HepG2 (cell line): ENCODE results near the gene THRSP. TPM values are rescaled to one million over a fixed set of nuclear protein-coding genes. Genes with fewer than 3 reads are reported as not detected.
A peak's percentile ranks its signal among the peaks of the same experiment; 100 is the strongest.

Experiments used
- CREB1 ChIP-seq, 2 experiments: fragments of 450-650 bp in 1 of 2; IDR thresholded peaks; 2 replicates each; pipeline ENCODE4 v1.6.1; 2016 to 2017; ENCODE audit warnings: control low read depth in 1 of 2, mild to moderate bottlenecking in 1 of 2, missing compliant biosample characterization in 1 of 2, missing genetic modification characterization in 1 of 2
- HMG20B ChIP-seq: conservative IDR thresholded peaks from 2 replicates; pipeline ENCODE4 v1.6.1; 2016; ENCODE audit warnings: missing genetic modification reagents, missing compliant biosample characterization
- IRF2 ChIP-seq: IDR thresholded peaks from 2 replicates; pipeline ENCODE4 v1.6.1; 2018; ENCODE audit warnings: missing genetic modification reagents, missing compliant biosample characterization
- NR2C2 ChIP-seq: sonication (generic); formaldehyde crosslinking; IDR thresholded peaks from 2 replicates; pipeline ENCODE4 v1.4.0; 2020; ENCODE audit warnings: missing genetic modification reagents, mild to moderate bottlenecking, moderate library complexity, borderline replicate concordance
- POGZ ChIP-seq: sonication (generic); formaldehyde crosslinking; IDR thresholded peaks from 2 replicates; pipeline ENCODE4 v1.4.0; 2020; ENCODE audit warnings: mild to moderate bottlenecking, missing genetic modification reagents
- SAFB2 ChIP-seq: sonication (generic); formaldehyde crosslinking; IDR thresholded peaks from 2 replicates; pipeline ENCODE4 v1.5.1; 2020; ENCODE audit warnings: missing genetic modification reagents, low read depth, mild to moderate bottlenecking, borderline replicate concordance
- SETDB1 ChIP-seq: sonication (generic); formaldehyde crosslinking; IDR thresholded peaks from 2 replicates; pipeline ENCODE4 v1.5.1; 2020; ENCODE audit warnings: missing genetic modification reagents, mild to moderate bottlenecking, borderline replicate concordance
- THYN1 ChIP-seq: sonication (generic); formaldehyde crosslinking; IDR thresholded peaks from 2 replicates; pipeline ENCODE4 v1.8.1; 2023; ENCODE audit warnings: low read depth, mild to moderate bottlenecking, moderate library complexity, missing genetic modification reagents, borderline replicate concordance
- polyA plus RNA-seq, 8 experiments: library from polyadenylated mRNA; depleted of rRNA in 3 of 8; stranded (reverse) in 7 of 8; unstranded in 1 of 8; fragments of >200 nt; fragmentation: Illumina TruSeq in 4 of 8; extraction: Trizol in 4 of 8; gene quantifications; 2 replicates each; pipeline versions ENCODE4 v1.2.1 to v1.2.3, GENCODE V29; 2011 to 2016; ENCODE audit warnings: low read depth in 4 of 8, missing spikeins in 1 of 8, mixed read lengths in 1 of 8; ENCODE audit not compliant: insufficient read depth in 1 of 8
- total RNA-seq, 5 experiments: library from RNA; depleted of rRNA; stranded (reverse); fragments of >200 nt; fragmentation: Illumina TruSeq; extraction: Trizol; gene quantifications; 2 replicates each; pipeline ENCODE4 v1.2.3, GENCODE V29; 2016; ENCODE audit warnings: low read depth in 1 of 5
- TF ChIP-seq, protein P1 (sequence below): sonication (generic); formaldehyde crosslinking; IDR thresholded peaks from one replicate; pipeline ENCODE4 v1.5.1; 2020; ENCODE audit warnings: mild to moderate bottlenecking, missing genetic modification reagents; ENCODE audit errors: not compliant biosample characterization
- TF ChIP-seq, protein P2 (sequence below), 2 experiments: sonication (generic) in 1 of 2; formaldehyde crosslinking in 1 of 2; IDR thresholded peaks; 2 replicates each; pipeline versions ENCODE4 v1.4.0 to v1.6.1; 2018 to 2020; ENCODE audit warnings: missing genetic modification reagents in 2 of 2, borderline replicate concordance in 1 of 2, low read depth in 1 of 2, mild to moderate bottlenecking in 1 of 2, missing biosample characterization in 1 of 2
- TF ChIP-seq, protein P3 (sequence below): sonication (generic); formaldehyde crosslinking; IDR thresholded peaks from 2 replicates; pipeline ENCODE4 v1.4.0; 2020; ENCODE audit warnings: low read depth, mild to moderate bottlenecking, missing genetic modification reagents
- TF ChIP-seq, protein P4 (sequence below): sonication (generic); formaldehyde crosslinking; IDR thresholded peaks from 2 replicates; pipeline ENCODE4 v1.8.1; 2023; ENCODE audit warnings: mild to moderate bottlenecking, moderate library complexity, missing genetic modification reagents

The THRSP gene
- total and polyA plus RNA-seq, 2 of the 13 experiments (the other 11 are each of a cell fraction or from before 2014, with no cell fraction given) = 0.13 to 0.58 TPM

DNA sequence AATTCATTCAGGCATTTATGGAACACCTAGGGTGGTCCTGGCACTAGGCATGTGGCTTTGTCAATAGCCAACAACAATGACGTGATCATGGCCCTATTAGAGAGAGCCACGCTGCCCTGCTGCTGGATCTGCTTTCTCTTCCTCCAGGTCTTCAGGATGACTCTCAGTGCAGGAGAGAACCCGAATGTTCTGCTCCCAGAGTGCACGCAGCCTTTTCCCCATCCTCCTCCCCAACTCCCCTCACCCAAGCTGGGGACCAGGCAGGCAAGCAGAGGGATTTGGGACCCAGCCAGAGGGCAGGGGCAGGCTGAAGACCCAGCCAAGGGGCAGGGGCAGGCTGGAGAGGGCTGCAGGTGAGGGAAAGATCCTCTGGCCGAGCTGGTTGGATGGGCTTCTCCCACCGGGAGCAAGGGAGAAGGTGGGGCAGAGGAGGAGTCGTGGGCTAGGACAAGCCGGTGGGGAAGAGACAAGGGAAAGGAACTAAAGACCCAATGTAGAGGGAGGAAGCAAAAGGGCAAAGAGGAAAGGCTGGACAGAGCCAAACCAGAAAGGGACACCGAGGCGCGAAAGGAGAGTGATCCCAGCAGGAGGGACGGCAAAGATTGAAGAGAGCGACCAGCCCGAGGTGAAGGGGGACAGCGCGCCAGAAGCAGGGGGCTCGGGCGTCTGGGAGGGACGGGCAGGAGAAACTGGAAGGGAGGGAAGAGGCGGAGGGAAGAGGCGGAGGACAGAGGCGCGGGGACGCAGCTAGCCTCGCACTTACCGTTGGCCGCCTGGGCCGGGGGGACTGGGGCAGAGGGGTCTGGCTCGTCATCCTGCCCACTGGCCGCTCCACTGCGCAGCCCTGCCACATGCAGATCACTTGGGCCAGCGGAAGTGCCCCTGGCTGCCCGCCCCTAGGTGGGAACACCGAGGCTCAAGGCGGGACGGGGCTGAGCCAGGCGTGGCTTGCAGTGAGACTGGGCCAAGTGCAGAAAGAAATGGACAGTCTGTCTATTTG is 41.0 kb upstream of the THRSP start, which contains the start of gene KCTD14 (continued):
- no peak for TF ChIP-seq HMG20B (CRISPR knock-in tag)
- no peak for TF ChIP-seq THYN1 (CRISPR knock-in tag)
- TF ChIP-seq, protein P1, sequence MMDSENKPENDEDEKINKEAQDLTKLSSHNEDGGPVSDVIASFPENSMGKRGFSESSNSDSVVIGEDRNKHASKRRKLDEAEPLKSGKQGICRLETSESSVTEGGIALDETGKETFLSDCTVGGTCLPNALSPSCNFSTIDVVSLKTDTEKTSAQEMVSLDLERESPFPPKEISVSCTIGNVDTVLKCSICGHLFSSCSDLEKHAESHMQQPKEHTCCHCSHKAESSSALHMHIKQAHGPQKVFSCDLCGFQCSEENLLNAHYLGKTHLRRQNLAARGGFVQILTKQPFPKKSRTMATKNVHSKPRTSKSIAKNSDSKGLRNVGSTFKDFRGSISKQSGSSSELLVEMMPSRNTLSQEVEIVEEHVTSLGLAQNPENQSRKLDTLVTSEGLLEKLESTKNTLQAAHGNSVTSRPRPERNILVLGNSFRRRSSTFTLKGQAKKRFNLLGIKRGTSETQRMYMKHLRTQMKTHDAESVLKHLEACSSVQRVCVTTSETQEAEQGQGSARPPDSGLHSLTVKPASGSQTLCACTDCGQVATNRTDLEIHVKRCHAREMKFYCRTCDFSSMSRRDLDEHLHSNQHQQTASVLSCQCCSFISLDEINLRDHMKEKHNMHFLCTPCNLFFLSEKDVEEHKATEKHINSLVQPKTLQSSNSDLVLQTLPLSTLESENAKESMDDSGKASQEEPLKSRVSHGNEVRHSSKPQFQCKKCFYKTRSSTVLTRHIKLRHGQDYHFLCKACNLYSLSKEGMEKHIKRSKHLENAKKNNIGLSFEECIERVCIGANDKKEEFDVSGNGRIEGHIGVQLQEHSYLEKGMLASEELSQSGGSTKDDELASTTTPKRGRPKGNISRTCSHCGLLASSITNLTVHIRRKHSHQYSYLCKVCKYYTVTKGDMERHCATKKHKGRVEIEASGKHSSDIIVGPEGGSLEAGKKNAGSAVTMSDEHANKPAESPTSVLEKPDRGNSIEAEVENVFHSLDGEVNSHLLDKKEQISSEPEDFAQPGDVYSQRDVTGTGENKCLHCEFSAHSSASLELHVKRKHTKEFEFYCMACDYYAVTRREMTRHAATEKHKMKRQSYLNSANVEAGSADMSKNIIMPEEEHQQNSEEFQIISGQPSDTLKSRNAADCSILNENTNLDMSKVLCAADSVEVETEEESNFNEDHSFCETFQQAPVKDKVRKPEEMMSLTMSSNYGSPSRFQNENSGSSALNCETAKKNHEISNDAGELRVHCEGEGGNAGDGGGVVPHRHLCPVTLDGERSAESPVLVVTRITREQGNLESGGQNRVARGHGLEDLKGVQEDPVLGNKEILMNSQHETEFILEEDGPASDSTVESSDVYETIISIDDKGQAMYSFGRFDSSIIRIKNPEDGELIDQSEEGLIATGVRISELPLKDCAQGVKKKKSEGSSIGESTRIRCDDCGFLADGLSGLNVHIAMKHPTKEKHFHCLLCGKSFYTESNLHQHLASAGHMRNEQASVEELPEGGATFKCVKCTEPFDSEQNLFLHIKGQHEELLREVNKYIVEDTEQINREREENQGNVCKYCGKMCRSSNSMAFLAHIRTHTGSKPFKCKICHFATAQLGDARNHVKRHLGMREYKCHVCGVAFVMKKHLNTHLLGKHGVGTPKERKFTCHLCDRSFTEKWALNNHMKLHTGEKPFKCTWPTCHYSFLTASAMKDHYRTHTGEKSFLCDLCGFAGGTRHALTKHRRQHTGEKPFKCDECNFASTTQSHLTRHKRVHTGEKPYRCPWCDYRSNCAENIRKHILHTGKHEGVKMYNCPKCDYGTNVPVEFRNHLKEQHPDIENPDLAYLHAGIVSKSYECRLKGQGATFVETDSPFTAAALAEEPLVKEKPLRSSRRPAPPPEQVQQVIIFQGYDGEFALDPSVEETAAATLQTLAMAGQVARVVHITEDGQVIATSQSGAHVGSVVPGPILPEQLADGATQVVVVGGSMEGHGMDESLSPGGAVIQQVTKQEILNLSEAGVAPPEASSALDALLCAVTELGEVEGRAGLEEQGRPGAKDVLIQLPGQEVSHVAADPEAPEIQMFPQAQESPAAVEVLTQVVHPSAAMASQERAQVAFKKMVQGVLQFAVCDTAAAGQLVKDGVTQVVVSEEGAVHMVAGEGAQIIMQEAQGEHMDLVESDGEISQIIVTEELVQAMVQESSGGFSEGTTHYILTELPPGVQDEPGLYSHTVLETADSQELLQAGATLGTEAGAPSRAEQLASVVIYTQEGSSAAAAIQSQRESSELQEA (CRISPR knock-in tag) = peak; percentile 78
- TF ChIP-seq, protein P2, sequence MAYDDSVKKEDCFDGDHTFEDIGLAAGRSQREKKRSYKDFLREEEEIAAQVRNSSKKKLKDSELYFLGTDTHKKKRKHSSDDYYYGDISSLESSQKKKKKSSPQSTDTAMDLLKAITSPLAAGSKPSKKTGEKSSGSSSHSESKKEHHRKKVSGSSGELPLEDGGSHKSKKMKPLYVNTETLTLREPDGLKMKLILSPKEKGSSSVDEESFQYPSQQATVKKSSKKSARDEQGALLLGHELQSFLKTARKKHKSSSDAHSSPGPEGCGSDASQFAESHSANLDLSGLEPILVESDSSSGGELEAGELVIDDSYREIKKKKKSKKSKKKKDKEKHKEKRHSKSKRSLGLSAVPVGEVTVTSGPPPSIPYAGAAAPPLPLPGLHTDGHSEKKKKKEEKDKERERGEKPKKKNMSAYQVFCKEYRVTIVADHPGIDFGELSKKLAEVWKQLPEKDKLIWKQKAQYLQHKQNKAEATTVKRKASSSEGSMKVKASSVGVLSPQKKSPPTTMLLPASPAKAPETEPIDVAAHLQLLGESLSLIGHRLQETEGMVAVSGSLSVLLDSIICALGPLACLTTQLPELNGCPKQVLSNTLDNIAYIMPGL (CRISPR knock-in tag; IDR thresholded peaks at IDR 0.05; ENCODE audit: borderline replicate concordance in 1 of 2, low read depth in 1 of 2) = peak; percentile 61 to 81; a peak in 3 of 4 replicates
- TF ChIP-seq, protein P3, sequence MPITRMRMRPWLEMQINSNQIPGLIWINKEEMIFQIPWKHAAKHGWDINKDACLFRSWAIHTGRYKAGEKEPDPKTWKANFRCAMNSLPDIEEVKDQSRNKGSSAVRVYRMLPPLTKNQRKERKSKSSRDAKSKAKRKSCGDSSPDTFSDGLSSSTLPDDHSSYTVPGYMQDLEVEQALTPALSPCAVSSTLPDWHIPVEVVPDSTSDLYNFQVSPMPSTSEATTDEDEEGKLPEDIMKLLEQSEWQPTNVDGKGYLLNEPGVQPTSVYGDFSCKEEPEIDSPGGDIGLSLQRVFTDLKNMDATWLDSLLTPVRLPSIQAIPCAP (CRISPR knock-in tag) = 0 out of 2 replicates have a peak, but pooled peaks have one; percentile 56
- TF ChIP-seq CREB1 (IDR thresholded peaks at IDR 0.05) = no peak
- TF ChIP-seq CREB1 (CRISPR knock-in tag; IDR thresholded peaks at IDR 0.05) = no peak
- peak; percentile 17; the same call in 1 of the 2 replicates for TF ChIP-seq POGZ (CRISPR knock-in tag)
- TF ChIP-seq, protein P4, sequence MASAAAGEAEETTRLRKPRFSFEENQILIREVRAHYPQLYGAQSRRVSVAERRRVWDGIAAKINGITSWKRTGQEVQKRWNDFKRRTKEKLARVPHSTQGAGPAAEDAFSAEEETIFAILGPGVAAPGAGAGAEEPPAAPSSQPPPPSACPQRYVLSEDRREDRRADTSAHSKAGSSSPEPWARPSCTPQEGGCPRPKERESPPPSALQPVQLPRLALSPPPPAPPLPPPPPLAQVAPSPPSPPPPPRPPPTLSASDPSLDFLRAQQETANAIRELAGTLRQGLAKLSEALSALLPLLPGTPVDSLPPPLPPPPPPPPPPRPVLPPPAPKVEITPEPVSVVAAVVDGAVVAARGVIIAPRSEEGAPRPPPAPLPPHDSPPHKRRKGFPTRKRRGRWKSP (CRISPR knock-in tag) = peak; percentile 2; the same call in 1 of the 2 replicates
- TF ChIP-seq IRF2 (CRISPR knock-in tag) = peak; percentile 37; the same call in 1 of the 2 replicates
- peak; percentile 57; the same call in 1 of the 2 replicates for TF ChIP-seq SAFB2 (CRISPR knock-in tag)
- TF ChIP-seq SETDB1 = no peak
- TF ChIP-seq NR2C2 (CRISPR knock-in tag) = peak; percentile 46; the same call in 1 of the 2 replicates
